ENCODE data around the gene CLCN5.

GRCh38 chrX:50066318-50066937 lies 144.0 kb downstream of the CLCN5 start:
- no peak for TF ChIP-seq EZH2 (IDR thresholded peaks at IDR 0.05; ENCODE audit: insufficient read depth, poor library complexity, severe bottlenecking)
- TF ChIP-seq EZH2phosphoT487 (IDR thresholded peaks at IDR 0.05; ENCODE audit: insufficient read depth, low read depth): no peak
